ENCODE measurements around the gene GCK.

Gene GCK

DNA sequence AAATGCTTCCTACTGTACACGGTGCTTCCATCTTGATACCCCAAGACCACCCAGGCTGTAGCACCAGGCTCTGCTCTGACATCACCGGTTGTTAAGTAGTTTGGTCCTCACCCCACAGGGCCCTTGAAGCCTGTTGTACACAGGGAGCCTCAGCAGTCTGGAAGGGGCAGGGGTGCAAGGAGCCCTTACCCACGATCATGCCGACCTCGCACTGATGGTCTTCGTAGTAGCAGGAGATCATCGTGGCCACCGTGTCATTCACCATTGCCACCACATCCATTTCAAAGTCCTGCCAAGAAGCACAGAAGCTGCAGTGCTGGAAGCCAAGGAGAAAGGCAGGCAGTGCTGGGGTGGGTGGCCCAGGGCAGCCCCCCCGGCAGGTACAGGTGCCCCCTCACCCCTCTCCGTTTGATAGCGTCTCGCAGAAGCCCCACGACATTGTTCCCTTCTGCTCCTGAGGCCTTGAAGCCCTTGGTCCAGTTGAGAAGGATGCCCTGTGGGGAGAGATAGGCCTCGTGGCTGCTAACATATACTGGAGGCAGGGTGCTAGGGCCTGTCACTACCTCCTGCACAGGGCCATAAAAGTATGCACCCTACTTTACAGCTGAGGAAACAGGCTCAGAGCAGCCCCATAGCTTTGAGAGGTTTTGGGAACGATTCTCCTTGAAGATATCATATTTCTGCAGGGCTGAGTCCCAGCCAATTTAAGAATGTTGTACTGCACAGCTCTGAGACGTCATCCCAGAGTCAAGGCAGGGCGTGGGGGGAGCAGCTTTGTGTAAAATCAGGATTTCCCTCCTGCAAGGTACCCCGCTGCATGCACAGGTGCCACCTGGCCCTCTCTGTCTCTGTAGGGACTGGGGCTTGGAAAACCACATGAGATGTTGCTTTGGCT lies 39.4 kb downstream of the GCK start:
- Histone ChIP-seq H3K27me3 (ENCODE audit: insufficient read depth, low read length) (peaks cover 29% of the 10 kb centered on the region), H3K9ac (ENCODE audit: low read depth, low read length) (no peak overlapping the region), H3K4me3 (ENCODE audit: low read length) (no peak overlapping the region), H3K27ac (ENCODE audit: low read length) (no peak overlapping the region), H3K4me1 (ENCODE audit: insufficient read depth, low read length) (peaks cover 6% of the 10 kb centered on the region; the same call in 1 of the 2 replicates), H3K9me3 (ENCODE audit: insufficient read depth, low read depth, low read length) (no peaks in the 10 kb centered on the region), H3K36me3 (ENCODE audit: insufficient read depth, low read depth, low read length) (no peaks in the 10 kb centered on the region)

DNA sequence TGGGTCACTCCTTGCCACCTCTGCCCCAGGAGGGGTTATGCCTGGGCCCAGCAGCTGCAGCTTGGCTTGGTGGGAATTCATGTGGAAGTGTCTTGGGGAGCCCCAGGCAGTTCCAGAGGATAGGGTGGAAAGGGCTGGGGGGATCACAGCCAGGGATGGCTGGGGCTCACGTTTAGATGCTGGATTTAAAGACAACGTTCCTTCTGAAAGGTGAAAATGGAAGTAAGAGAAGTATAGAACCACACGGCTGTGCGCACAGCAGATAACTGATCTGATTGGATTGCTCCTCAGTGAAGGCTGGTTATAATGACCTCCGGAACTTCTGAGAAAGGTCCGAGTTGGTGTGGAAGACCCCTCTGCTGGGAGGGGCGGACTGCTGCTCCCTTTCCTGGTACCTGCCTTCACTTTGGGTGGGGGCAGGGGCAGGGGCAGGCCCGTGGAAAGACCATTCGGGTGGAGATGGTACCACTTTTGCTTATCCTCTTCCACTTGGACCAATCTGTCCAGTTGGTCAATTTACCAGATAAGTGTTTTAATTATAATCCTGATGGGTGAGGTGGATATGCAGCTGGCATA lies 40.2 kb downstream of the GCK start:
- H3K4me1 ChIP-seq (ENCODE audit: insufficient read depth, low read length), result peaks cover 6% of the 10 kb centered on the region; the same call in 1 of the 2 replicates
- no peak overlapping the region for H3K9ac ChIP-seq (ENCODE audit: low read depth, low read length)
- no peaks in the 10 kb centered on the region for H3K9me3 ChIP-seq (ENCODE audit: insufficient read depth, low read depth, low read length)
- H3K4me3 ChIP-seq (ENCODE audit: low read length), result no peak overlapping the region
- no peaks in the 10 kb centered on the region for H3K36me3 ChIP-seq (ENCODE audit: insufficient read depth, low read depth, low read length)
- H3K27me3 ChIP-seq (ENCODE audit: insufficient read depth, low read length), result peaks cover 37% of the 10 kb centered on the region
- no peak overlapping the region for H3K27ac ChIP-seq (ENCODE audit: low read length)

- Histone ChIP-seq H3K27ac (ENCODE audit: low read length) (no peak overlapping the region), H3K4me3 (ENCODE audit: low read length) (no peak overlapping the region), H3K36me3 (ENCODE audit: insufficient read depth, low read depth, low read length) (no peaks in the 10 kb centered on the region), H3K9me3 (ENCODE audit: insufficient read depth, low read depth, low read length) (no peaks in the 10 kb centered on the region), H3K4me1 (ENCODE audit: insufficient read depth, low read length) (peaks cover 6% of the 10 kb centered on the region; the same call in 1 of the 2 replicates), H3K9ac (ENCODE audit: low read depth, low read length) (no peak overlapping the region), H3K27me3 (ENCODE audit: insufficient read depth, low read length) (peaks cover 46% of the 10 kb centered on the region)
These were observed 41.1 kb downstream of the GCK start for GRCh38 chr7:44148166-44148565.

DNA sequence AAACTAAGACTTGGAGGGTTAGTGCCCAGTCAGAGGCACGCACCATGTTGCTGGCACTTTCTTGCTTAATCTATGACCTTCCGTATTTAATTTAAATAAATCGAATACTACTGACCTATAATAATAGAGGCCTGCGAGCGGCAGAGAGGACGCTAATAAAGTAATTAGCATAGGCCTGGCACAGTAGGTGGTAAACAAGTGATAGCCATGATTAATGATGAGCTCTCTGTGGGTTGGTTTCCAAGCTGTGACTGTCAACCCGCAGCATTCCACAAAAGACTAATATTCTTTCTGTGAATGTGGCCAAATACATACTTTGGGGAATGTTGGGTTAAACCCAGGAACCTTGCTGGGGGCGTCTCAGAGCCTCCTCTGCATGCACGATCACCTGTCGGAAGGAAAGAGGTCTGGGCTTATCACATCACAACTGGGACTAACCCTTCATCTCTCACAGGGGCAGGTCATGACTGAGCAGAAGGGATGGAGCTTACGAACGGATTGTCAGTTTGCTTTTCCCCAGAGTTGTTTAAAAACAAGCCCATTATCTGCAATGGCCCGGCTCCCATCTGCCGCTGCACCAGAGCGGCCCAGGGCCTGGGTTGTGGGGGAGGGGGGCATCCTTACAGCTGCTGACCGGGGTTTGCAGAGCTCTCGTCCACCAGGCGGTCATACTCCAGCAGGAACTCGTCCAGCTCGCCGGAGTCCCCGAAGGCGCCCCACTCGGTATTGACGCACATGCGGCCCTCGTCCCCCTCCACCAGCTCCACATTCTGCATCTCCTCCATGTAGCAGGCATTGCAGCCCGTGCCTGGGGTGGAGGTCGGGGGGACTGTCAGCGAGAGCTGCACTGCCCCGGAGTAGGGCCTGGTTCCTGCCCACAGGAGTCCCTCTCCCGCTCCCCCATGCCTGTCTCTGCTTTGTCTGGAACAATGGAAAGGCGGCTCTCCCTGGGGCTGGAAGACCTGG lies 41.9 kb downstream of the GCK start:
- H3K9ac ChIP-seq (ENCODE audit: low read depth, low read length), result no peak overlapping the region
- H3K4me1 ChIP-seq (ENCODE audit: insufficient read depth, low read length), result peaks cover 6% of the 10 kb centered on the region; the same call in 1 of the 2 replicates
- no peak overlapping the region for H3K4me3 ChIP-seq (ENCODE audit: low read length)
- no peaks in the 10 kb centered on the region for H3K36me3 ChIP-seq (ENCODE audit: insufficient read depth, low read depth, low read length)
- peaks cover 46% of the 10 kb centered on the region for H3K27me3 ChIP-seq (ENCODE audit: insufficient read depth, low read length)
- no peak overlapping the region for H3K27ac ChIP-seq (ENCODE audit: low read length)
- H3K9me3 ChIP-seq (ENCODE audit: insufficient read depth, low read depth, low read length), result no peaks in the 10 kb centered on the region

- Histone ChIP-seq H3K9me3 (ENCODE audit: insufficient read depth, low read depth, low read length) (no peaks in the 10 kb centered on the region), H3K9ac (ENCODE audit: low read depth, low read length) (no peak overlapping the region), H3K27ac (ENCODE audit: low read length) (no peak overlapping the region), H3K4me1 (ENCODE audit: insufficient read depth, low read length) (peaks cover 6% of the 10 kb centered on the region; the same call in 1 of the 2 replicates), H3K4me3 (ENCODE audit: low read length) (peak overlapping the region; percentile 69; the same call in 1 of the 2 replicates), H3K36me3 (ENCODE audit: insufficient read depth, low read depth, low read length) (no peaks in the 10 kb centered on the region), H3K27me3 (ENCODE audit: insufficient read depth, low read length) (peaks cover 46% of the 10 kb centered on the region)
These were observed 43.0 kb downstream of the GCK start for GRCh38 chr7:44145969-44146911.

GRCh38 chr7:44145479-44145968 lies 43.7 kb downstream of the GCK start:
- H3K27me3 ChIP-seq (ENCODE audit: insufficient read depth, low read length), result peaks cover 46% of the 10 kb centered on the region
- no peak overlapping the region for H3K27ac ChIP-seq (ENCODE audit: low read length)
- H3K36me3 ChIP-seq (ENCODE audit: insufficient read depth, low read depth, low read length), result no peaks in the 10 kb centered on the region
- peaks cover 6% of the 10 kb centered on the region; the same call in 1 of the 2 replicates for H3K4me1 ChIP-seq (ENCODE audit: insufficient read depth, low read length)
- H3K4me3 ChIP-seq (ENCODE audit: low read length), result peak overlapping the region; percentile 69; the same call in 1 of the 2 replicates
- no peaks in the 10 kb centered on the region for H3K9me3 ChIP-seq (ENCODE audit: insufficient read depth, low read depth, low read length)
- no peak overlapping the region for H3K9ac ChIP-seq (ENCODE audit: low read depth, low read length)

DNA sequence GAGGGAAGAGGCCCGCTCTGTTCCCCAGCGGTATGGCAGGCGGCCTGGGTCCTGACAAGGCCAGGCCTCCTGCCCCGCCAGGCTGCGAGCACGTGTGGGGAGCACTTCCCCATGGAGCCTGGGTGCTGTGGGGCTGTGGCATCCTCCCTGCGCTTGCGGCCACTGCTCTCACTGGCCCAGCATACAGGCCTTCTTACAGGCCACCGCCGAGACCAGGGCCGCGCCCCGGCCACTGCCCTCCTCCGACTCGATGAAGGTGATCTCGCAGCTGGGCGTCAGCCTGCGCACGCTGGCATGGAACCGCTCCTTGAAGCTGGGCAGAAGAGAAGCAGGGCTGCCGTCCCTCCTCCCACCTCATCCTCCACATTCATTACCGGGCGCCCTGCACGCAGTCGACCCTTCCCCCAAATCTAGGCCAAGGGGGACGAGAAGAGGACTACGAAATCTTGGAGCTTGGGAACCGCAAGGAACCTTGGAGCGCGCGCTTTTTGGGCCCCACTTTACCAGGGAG lies 44.2 kb downstream of the GCK start:
- Histone ChIP-seq H3K4me3 (ENCODE audit: low read length) (peak overlapping the region; percentile 69; the same call in 1 of the 2 replicates), H3K4me1 (ENCODE audit: insufficient read depth, low read length) (peaks cover 6% of the 10 kb centered on the region; the same call in 1 of the 2 replicates), H3K9ac (ENCODE audit: low read depth, low read length) (no peak overlapping the region)

DNA sequence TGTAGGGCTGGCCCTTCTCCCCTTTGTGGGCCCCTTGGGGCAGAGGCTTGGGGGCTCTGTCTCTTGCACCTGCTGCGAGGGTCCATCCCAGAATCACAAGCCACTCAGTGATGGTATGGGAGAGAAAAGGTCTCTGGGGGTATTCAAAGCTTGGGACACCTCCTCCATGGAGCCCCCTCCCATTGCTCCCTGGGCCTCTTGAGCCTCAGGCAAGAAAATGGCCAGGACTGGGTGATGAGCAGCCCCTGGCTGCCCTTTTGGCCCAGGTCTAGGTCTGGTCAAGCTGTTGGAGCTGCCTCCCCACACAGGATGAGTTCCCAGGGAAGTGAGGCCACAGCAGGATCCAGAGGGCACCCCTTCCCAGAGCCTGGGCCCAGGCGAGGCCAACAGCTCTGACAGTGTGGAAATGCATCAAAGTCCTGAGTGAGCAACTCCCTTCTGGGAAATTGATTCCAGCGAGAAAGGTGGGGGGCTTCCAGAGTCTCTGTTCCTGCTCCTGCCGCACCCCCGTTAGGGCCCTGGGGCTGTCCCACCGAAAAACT lies 44.7 kb downstream of the GCK start:
- Histone ChIP-seq H3K27me3 (ENCODE audit: insufficient read depth, low read length) (peaks cover 46% of the 10 kb centered on the region), H3K9ac (ENCODE audit: low read depth, low read length) (no peak overlapping the region), H3K36me3 (ENCODE audit: insufficient read depth, low read depth, low read length) (no peaks in the 10 kb centered on the region), H3K4me1 (ENCODE audit: insufficient read depth, low read length) (peaks cover 6% of the 10 kb centered on the region; the same call in 1 of the 2 replicates), H3K9me3 (ENCODE audit: insufficient read depth, low read depth, low read length) (no peaks in the 10 kb centered on the region), H3K27ac (ENCODE audit: low read length) (no peak overlapping the region), H3K4me3 (ENCODE audit: low read length) (no peak overlapping the region)

More for the DNA sequence above, 44.2 kb downstream of the GCK start:
- Histone ChIP-seq H3K27ac (ENCODE audit: low read length) (no peak overlapping the region), H3K27me3 (ENCODE audit: insufficient read depth, low read length) (peaks cover 46% of the 10 kb centered on the region), H3K9me3 (ENCODE audit: insufficient read depth, low read depth, low read length) (no peaks in the 10 kb centered on the region), H3K36me3 (ENCODE audit: insufficient read depth, low read depth, low read length) (no peaks in the 10 kb centered on the region)

GRCh38 chr7:44143646-44144250 lies 45.5 kb downstream of the GCK start:
- H3K27ac ChIP-seq (ENCODE audit: low read length), result no peak overlapping the region
- H3K4me3 ChIP-seq (ENCODE audit: low read length), result no peak overlapping the region
- peaks cover 46% of the 10 kb centered on the region for H3K27me3 ChIP-seq (ENCODE audit: insufficient read depth, low read length)
- no peak overlapping the region for H3K9ac ChIP-seq (ENCODE audit: low read depth, low read length)
- H3K9me3 ChIP-seq (ENCODE audit: insufficient read depth, low read depth, low read length), result no peaks in the 10 kb centered on the region
- H3K36me3 ChIP-seq (ENCODE audit: insufficient read depth, low read depth, low read length), result no peaks in the 10 kb centered on the region
- peaks cover 6% of the 10 kb centered on the region; the same call in 1 of the 2 replicates for H3K4me1 ChIP-seq (ENCODE audit: insufficient read depth, low read length)

GRCh38 chr7:44142028-44142427 lies 47.2 kb downstream of the GCK start:
- H3K9me3 ChIP-seq (ENCODE audit: insufficient read depth, low read depth, low read length), result no peaks in the 10 kb centered on the region
- no peak overlapping the region for H3K4me3 ChIP-seq (ENCODE audit: low read length)
- no peaks in the 10 kb centered on the region for H3K36me3 ChIP-seq (ENCODE audit: insufficient read depth, low read depth, low read length)
- H3K4me1 ChIP-seq (ENCODE audit: insufficient read depth, low read length), result peaks cover 6% of the 10 kb centered on the region; the same call in 1 of the 2 replicates
- H3K9ac ChIP-seq (ENCODE audit: low read depth, low read length), result no peak overlapping the region
- H3K27ac ChIP-seq (ENCODE audit: low read length), result no peak overlapping the region
- H3K27me3 ChIP-seq (ENCODE audit: insufficient read depth, low read length), result peaks cover 36% of the 10 kb centered on the region
